Loucy (cell line): ENCODE data around the gene SEMA5B.

Source experiments
- CTCF ChIP-seq: fragments of 200-600 bp; sonication (generic); conservative IDR thresholded peaks from 2 replicates; pipeline ENCODE4 v1.5.1; 2014; ENCODE audit warnings: mild to moderate bottlenecking, antibody characterized with exemption, low read length
- EZH2phosphoT487 ChIP-seq: fragments of 200-600 bp; IDR thresholded peaks from 2 replicates; pipeline ENCODE4 v1.6.1; 2018; ENCODE audit warnings: antibody characterized with exemption, mild to moderate bottlenecking, moderate library complexity, borderline replicate concordance

- TF ChIP-seq CTCF (no peak), EZH2phosphoT487 (no peak)
These were observed 124.4 kb downstream of the SEMA5B start for GRCh38 chr3:122903171-122903570.
